Fibroblast of skin of right biceps (primary cell): ENCODE measurements around the gene GPR65.
"Not testable (repeated sequence)": the region's sequence is repeated elsewhere in the genome, so short reads cannot be mapped to it uniquely, and the experiment has no call there.

Experiments used
- DNase-seq: peaks from one replicate; pipeline ENCODE4 v3.0.0-alpha.2; 2013

Gene GPR65

DNA sequence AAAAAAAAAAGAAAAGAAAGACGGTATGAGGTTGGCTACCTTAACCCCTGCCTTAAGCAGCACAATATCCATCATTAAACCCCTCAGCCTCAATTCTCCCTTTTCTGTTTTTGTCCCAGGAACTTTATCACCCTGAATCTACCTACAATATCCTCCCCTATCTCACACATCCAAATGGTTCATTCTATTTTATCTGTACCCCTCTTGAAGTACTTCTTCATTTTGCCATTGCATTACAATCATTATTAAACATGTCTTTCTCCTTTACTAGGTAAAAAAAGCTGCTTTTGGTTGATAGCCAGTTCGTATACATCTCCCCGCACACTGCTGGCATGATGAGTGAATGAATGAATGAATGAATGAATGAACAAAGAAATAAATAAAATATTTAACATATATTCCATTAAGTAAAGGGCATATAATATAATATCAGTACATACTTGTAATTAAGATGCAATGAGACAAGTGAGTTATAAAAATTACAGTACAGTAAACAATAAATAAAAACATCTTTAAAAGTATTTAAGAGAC lies 364 bp upstream of the GPR65 start:
- no peak for DNase-seq

- DNase-seq, result peak; percentile 60
Observed at GRCh38 chr14:88005978-88006851, 1.3 kb downstream of the GPR65 start.

GRCh38 chr14:88007608-88008007 lies 2.7 kb downstream of the GPR65 start:
- no peak for DNase-seq

GRCh38 chr14:88008039-88008742 lies 3.3 kb downstream of the GPR65 start:
- DNase-seq, result no peak

DNA sequence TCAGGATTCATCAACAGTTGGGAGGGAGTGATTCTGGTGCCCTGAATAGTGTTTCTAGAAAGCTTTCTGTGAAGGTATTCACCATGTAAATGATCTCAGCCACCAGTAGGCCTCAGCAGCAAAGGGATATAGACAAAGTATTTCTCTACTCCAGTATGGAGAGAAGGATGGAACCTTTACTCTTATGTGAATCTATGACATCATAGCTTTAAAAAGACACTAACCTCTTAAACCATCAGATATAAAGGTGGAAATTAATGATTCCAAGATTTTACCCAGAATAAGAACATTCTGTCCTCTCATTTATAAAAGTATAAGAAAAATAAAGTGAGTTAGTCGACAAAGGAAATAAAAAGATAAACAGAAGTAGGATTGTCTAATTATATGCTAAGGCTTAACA lies 4.6 kb downstream of the GPR65 start:
- DNase-seq, result no peak

- DNase-seq, result no peak
Observed at GRCh38 chr14:88010331-88010730, 5.4 kb downstream of the GPR65 start.

DNA sequence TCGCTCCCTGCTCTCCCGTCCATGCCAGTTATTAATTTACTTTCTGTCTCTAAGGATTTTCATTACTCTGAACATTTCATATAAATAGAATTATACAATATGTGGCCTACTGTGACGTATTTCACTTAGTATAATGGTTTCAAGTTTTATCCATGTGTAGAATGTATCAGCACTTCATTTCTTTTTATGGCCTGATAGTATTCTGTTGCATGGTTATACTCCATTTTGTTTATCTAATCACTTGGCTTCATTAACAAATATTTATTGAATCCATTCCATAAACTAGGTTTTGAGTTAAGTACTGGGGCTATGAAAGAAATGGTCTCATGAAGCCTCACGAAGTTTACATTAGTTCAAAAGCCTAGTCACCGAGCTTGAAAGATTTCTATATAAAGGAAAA lies 7.6 kb downstream of the GPR65 start:
- no peak for DNase-seq

DNA sequence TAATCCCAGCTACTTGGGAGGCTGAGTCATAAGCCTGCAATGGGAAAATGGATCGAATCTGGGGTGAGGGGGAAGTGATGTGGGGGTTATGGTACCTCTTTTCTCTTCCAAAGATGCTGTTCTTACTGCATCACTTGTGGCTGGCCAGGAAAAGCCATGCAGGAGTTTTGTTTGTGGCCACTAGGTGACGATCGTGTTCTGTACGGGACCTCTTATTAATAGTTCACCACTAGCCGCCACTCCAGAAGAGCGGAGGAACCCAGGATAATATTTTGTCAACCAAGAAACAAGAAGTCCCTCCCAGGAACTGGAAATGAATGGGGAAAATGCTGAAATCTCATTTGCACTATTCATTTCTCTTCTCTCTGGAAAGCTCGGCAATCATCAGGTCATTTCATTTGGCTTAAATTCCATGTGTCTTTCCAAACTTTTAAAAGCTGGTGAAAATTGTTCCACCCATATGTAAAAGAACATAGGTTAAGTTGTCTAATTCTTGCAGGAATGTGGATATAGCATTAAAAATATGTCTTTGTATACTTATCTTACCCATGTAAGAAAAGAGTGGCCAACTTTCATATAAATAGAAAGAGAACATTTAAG lies 8.9 kb downstream of the GPR65 start:
- peak; percentile 65 for DNase-seq

- no peak for DNase-seq
Observed at GRCh38 chr14:88016768-88017167, 11.8 kb downstream of the GPR65 start.

- no peak for DNase-seq
Observed at GRCh38 chr14:88017535-88017934, 12.6 kb downstream of the GPR65 start.

- no peak for DNase-seq
Observed at GRCh38 chr14:88023658-88024187, 18.8 kb downstream of the GPR65 start.

- DNase-seq, result not testable (repeated sequence)
Observed at GRCh38 chr14:88024252-88025086, 19.5 kb downstream of the GPR65 start.

DNA sequence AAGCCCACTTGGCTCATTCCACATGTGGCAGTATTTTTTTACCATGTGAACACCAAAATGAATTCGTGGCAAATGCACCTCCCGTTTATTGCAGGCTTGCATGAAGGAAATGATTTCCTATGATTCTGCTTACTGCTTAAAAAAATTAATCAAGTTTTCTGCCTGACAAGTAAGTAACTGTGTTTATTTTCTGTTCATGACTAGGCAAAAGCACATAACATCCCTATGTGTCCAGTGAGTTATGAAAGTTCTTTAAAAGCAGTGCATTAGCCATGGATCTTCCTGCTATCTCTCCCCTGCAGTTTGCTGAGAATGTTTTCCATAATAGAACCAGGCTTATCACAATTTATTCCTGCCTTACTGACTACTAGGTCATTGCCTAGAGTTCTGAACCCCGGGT lies 20.4 kb downstream of the GPR65 start:
- no peak for DNase-seq

GRCh38 chr14:88026890-88027289 lies 22.0 kb downstream of the GPR65 start:
- no peak for DNase-seq

DNA sequence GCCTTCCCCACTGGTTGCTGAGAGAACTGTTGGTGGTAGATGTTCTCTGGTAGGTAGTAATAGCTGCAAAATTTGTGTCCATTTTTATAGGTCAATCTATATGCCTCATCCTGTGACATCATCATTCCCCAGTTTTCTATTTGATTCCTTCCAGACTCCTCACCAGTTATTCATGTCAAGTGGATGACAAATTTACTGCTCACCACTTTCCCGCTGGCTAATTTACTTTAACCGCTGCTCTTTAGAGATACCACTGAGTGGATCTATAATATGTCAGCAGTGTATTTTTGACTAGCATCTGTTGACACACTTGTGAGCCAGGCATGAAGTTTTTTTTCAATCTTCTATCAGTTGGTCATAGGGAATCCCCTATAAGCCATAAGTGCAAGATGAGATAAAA lies 24.6 kb downstream of the GPR65 start:
- DNase-seq, result no peak

DNA sequence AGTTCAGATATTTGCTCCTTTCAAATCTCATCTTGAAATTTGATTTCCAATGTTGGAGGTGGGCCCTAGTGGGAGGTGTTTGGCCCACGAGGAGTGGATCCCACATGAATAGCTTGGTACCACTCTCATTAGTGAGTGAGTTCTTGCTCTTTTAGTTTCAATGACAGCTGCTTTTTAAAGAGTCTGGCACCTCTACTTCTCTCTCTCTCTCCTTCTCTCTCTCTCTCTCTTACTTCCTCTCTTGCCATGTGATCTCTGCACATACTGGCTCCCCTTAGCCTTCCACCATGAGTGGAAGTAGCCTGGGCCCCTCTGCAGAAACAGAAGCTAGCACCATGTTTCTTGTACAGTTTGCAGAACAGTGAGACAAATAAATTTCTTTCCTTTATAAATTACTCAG lies 25.1 kb downstream of the GPR65 start:
- DNase-seq, result no peak

GRCh38 chr14:88030892-88031291 lies 26.0 kb downstream of the GPR65 start:
- no peak for DNase-seq

DNA sequence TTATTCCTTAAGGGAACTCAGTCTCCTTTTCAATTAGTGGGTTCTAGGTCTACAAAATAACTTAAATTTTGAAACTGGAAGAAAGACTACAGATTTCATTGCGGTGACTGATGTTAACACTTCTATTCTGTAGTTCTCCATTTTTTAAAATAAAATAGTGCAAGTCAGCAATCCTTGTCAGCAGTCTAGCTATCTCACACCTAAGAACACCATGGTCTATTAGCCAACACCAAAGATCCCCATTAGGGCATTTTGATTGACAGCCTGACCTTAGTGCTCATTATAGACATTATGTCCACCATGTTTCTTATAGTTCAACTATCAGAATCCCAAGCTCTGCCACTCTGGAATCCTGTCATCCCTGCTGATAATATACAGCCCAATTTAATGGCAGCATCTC lies 27.4 kb downstream of the GPR65 start:
- DNase-seq, result no peak

DNA sequence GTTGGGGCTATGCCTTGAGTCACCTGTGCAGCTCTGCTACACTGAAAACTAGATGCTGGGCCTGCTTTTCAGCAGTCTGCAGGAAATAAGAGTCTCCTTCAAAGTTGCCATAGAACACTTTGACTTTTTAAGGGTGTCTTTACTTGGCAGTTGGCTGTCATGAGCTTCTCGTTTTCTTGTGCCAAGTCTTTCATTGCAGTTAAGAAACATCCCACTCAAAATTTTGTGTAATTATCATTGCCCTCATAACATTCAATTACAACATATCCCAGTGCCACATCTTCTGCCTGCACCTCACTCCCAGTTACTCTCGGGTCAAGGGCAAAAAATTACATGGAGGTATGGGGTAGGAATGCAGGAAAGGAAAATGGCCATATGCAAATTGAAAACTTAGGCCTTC lies 29.1 kb downstream of the GPR65 start:
- DNase-seq, result no peak

DNA sequence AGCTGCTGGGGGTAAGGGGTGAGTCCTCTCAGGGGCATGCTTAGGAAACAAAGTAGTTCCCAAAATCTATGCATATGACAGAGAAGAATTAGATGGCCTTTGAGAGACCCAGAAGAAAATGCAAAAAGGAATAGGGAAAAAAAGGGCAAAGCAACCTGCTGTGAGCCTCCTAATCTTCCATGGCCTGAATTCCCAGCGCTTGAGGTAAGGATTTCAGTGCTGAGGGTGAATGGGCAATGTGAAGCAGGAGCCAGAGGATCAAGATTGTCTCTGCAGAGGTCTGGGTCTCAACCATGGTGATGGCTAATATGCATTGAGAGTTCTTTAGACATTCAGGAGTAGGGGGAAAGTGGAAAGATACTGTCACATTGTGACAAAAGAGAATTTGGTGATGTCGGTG lies 31.5 kb downstream of the GPR65 start:
- no peak for DNase-seq

- no peak for DNase-seq
Observed at GRCh38 chr14:88037325-88037724, 32.4 kb downstream of the GPR65 start.

GRCh38 chr14:88039197-88039596 lies 34.3 kb downstream of the GPR65 start:
- DNase-seq, result no peak

DNA sequence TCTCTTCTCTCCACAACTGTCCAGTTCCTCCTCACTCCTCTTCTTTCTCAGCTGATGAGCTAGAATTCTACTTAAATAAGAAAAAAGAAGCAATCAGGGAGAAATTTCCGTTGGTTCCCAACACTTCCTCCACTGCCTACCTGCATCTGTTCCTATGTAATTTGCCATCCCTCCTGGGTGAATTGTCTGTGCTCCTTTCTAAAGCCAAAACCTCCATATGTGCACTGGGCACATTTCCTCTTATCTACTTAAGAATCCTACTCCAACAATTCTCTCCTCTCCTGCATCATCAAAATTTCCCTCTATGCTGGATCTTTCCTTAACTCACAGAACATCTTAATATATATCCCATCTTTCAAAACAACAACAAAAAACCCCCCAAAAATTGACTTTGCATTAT lies 35.2 kb downstream of the GPR65 start:
- no peak for DNase-seq
